ENCODE data around the gene C1orf167.

C1orf167 gene

GRCh38 chr1:11784256-11784992 is 22.4 kb downstream of the C1orf167 start:
- ATAC-seq (ENCODE audit: low read depth) = no peak
- H3K4me3 ChIP-seq (ENCODE audit: severe bottlenecking) = no peak overlapping the region
- no peak overlapping the region for H3K27ac ChIP-seq (ENCODE audit: poor library complexity, severe bottlenecking)
- H3K4me1 ChIP-seq (ENCODE audit: insufficient read depth, poor library complexity, severe bottlenecking) = peaks cover 7% of the 10 kb centered on the region
- no peak for TF ChIP-seq CTCF (IDR thresholded peaks at IDR 0.05; ENCODE audit: poor library complexity, severe bottlenecking)
- no peaks in the 10 kb centered on the region for H3K9me3 ChIP-seq (ENCODE audit: severe bottlenecking)
- no peak for DNase-seq (ENCODE audit: low spot score)
- H3K36me3 ChIP-seq (ENCODE audit: low read depth) = no peaks in the 10 kb centered on the region
- no peaks in the 10 kb centered on the region for H3K27me3 ChIP-seq (ENCODE audit: insufficient read depth, poor library complexity, severe bottlenecking)

GRCh38 chr1:11784993-11785769 is 23.2 kb downstream of the C1orf167 start:
- ATAC-seq (ENCODE audit: low read depth) = peak; percentile 67
- Histone ChIP-seq H3K4me1 (ENCODE audit: insufficient read depth, poor library complexity, severe bottlenecking) (peaks cover 7% of the 10 kb centered on the region), H3K27ac (ENCODE audit: poor library complexity, severe bottlenecking) (no peak overlapping the region), H3K27me3 (ENCODE audit: insufficient read depth, poor library complexity, severe bottlenecking) (no peaks in the 10 kb centered on the region), H3K36me3 (ENCODE audit: low read depth) (no peaks in the 10 kb centered on the region), H3K9me3 (ENCODE audit: severe bottlenecking) (no peaks in the 10 kb centered on the region), H3K4me3 (ENCODE audit: severe bottlenecking) (no peak overlapping the region)
- peak; percentile 86 for TF ChIP-seq CTCF (IDR thresholded peaks at IDR 0.05; ENCODE audit: poor library complexity, severe bottlenecking)
- no peak for DNase-seq (ENCODE audit: low spot score)

- Histone ChIP-seq H3K4me3 (ENCODE audit: severe bottlenecking) (no peak overlapping the region), H3K9me3 (ENCODE audit: severe bottlenecking) (no peaks in the 10 kb centered on the region), H3K27ac (ENCODE audit: poor library complexity, severe bottlenecking) (no peak overlapping the region), H3K36me3 (ENCODE audit: low read depth) (no peaks in the 10 kb centered on the region), H3K27me3 (ENCODE audit: insufficient read depth, poor library complexity, severe bottlenecking) (no peaks in the 10 kb centered on the region), H3K4me1 (ENCODE audit: insufficient read depth, poor library complexity, severe bottlenecking) (peaks cover 13% of the 10 kb centered on the region)
- DNase-seq (ENCODE audit: low spot score) (no peak), ATAC-seq (ENCODE audit: low read depth) (no peak)
- TF ChIP-seq CTCF (IDR thresholded peaks at IDR 0.05; ENCODE audit: poor library complexity, severe bottlenecking) = no peak
Observed at GRCh38 chr1:11786168-11786567, 24.2 kb downstream of the C1orf167 start.

- Histone ChIP-seq H3K4me1 (ENCODE audit: insufficient read depth, poor library complexity, severe bottlenecking) (peaks cover 15% of the 10 kb centered on the region), H3K4me3 (ENCODE audit: severe bottlenecking) (no peak overlapping the region), H3K9me3 (ENCODE audit: severe bottlenecking) (no peaks in the 10 kb centered on the region), H3K27ac (ENCODE audit: poor library complexity, severe bottlenecking) (no peak overlapping the region), H3K27me3 (ENCODE audit: insufficient read depth, poor library complexity, severe bottlenecking) (no peaks in the 10 kb centered on the region), H3K36me3 (ENCODE audit: low read depth) (no peaks in the 10 kb centered on the region)
- no peak for DNase-seq (ENCODE audit: low spot score)
- peak; percentile 67 for ATAC-seq (ENCODE audit: low read depth)
- TF ChIP-seq CTCF (IDR thresholded peaks at IDR 0.05; ENCODE audit: poor library complexity, severe bottlenecking) = no peak
Observed at GRCh38 chr1:11787251-11787803, 25.3 kb downstream of the C1orf167 start.
